ENCODE results near the gene CD81. TPM values are rescaled to one million over a fixed set of nuclear protein-coding genes. Genes with fewer than 3 reads are reported as not detected.

The CD81 gene
- total and polyA plus RNA-seq, 9 of the 15 experiments (the other 6 are each of a cell fraction or from before 2014, with no cell fraction given), result 2.4 to 189 (median 61.7) TPM

DNA sequence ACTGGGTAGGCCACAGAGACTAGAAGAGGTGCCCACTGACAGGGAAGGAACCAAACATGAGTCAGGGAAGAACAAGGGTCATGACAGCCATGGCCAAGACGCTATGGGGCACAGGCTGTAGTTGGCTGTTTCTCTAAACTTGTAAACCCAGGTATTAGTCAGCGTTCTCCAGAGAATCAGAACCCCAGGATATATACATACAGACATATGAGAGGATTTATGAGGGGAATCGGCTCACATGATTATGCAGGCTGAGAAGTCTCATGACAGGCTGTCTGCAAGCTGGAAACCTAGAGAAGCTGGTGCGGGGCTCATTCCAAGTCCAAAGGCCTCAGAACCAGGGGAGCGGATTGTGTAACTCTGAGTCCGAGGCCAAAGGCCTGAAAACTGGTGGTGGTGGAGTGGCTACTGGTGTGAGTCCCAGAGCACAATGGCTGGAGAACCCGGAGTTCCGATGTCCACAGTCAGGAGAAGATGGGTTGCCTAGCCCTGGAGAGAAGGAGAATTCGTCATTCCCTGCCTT lies 29.7 kb upstream of the CD81 start (continued):
- TF ChIP-seq, protein P1, sequence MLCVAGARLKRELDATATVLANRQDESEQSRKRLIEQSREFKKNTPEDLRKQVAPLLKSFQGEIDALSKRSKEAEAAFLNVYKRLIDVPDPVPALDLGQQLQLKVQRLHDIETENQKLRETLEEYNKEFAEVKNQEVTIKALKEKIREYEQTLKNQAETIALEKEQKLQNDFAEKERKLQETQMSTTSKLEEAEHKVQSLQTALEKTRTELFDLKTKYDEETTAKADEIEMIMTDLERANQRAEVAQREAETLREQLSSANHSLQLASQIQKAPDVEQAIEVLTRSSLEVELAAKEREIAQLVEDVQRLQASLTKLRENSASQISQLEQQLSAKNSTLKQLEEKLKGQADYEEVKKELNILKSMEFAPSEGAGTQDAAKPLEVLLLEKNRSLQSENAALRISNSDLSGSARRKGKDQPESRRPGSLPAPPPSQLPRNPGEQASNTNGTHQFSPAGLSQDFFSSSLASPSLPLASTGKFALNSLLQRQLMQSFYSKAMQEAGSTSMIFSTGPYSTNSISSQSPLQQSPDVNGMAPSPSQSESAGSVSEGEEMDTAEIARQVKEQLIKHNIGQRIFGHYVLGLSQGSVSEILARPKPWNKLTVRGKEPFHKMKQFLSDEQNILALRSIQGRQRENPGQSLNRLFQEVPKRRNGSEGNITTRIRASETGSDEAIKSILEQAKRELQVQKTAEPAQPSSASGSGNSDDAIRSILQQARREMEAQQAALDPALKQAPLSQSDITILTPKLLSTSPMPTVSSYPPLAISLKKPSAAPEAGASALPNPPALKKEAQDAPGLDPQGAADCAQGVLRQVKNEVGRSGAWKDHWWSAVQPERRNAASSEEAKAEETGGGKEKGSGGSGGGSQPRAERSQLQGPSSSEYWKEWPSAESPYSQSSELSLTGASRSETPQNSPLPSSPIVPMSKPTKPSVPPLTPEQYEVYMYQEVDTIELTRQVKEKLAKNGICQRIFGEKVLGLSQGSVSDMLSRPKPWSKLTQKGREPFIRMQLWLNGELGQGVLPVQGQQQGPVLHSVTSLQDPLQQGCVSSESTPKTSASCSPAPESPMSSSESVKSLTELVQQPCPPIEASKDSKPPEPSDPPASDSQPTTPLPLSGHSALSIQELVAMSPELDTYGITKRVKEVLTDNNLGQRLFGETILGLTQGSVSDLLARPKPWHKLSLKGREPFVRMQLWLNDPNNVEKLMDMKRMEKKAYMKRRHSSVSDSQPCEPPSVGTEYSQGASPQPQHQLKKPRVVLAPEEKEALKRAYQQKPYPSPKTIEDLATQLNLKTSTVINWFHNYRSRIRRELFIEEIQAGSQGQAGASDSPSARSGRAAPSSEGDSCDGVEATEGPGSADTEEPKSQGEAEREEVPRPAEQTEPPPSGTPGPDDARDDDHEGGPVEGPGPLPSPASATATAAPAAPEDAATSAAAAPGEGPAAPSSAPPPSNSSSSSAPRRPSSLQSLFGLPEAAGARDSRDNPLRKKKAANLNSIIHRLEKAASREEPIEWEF (CRISPR knock-in tag; IDR thresholded peaks at IDR 0.05), result no peak
- TF ChIP-seq ZNF695 (CRISPR knock-in tag; IDR thresholded peaks at IDR 0.05), result no peak
- TF ChIP-seq NRF1 (conservative IDR thresholded peaks at IDR 0.05 in 1 of 2, IDR thresholded peaks at IDR 0.05 in 1 of 2), result no peak

DNA sequence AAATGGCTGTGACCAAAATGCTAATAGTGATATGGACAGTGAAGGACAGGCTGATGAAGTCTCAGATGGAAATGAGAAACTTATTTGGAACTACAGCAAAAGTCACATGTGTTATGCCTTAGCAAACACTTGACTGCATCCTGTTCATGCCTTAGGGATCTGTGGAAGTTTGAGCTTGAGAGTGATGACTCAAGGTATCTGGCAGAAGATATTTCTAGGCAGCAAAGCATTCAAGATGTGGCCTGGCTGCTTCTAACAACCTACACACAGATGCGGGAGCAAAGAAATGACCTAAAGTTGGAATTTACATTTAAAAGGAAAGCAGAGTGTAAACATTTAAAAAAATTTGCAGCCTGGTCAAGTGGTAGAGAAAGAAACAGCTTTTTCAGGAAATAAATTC lies 28.1 kb upstream of the CD81 start:
- Histone ChIP-seq H3K79me2 (ENCODE audit: control insufficient read depth, insufficient read depth, low read length) (no peaks in the 10 kb centered on the region), H3K9ac (ENCODE audit: insufficient read depth in 1 of 2, low read depth in 2 of 2, low read length in 2 of 2) (no peak overlapping the region), H3K36me3 (ENCODE audit: control insufficient read depth, insufficient read depth, low read length) (no peaks in the 10 kb centered on the region), H3K4me2 (ENCODE audit: insufficient read depth, low read length) (no peak overlapping the region), H3K9me3 (replicated peaks; ENCODE audit: control insufficient read depth, insufficient read depth, low read depth, low read length) (no peaks in the 10 kb centered on the region), H3K9me1 (ENCODE audit: control insufficient read depth, insufficient read depth, low read length) (no peaks in the 10 kb centered on the region), H4K20me1 (replicated peaks; ENCODE audit: control insufficient read depth, insufficient read depth, low read length) (no peaks in the 10 kb centered on the region), H3K4me1 (replicated peaks in 1 of 2; ENCODE audit: control insufficient read depth in 2 of 2, insufficient read depth in 2 of 2, low read length in 2 of 2) (no peaks in the 10 kb centered on the region), H3K27ac (ENCODE audit: extremely low read depth, low read depth, low read length) (no peak overlapping the region), H3K27me3 (ENCODE audit: control insufficient read depth in 2 of 2, insufficient read depth in 2 of 2, low read length in 2 of 2) (peaks cover 19 to 44% of the 10 kb centered on the region in 2 experiments; a peak in 3 of 5 replicates), H2AFZ (ENCODE audit: low read depth, low read length) (no peak overlapping the region), H3K4me3 (no peak overlapping the region)
- BruUV-seq (replicated peaks), result no TSS peak
- ATAC-seq, result no peak
- CTCF ChIA-PET (ENCODE audit: low intra/inter-chr PET ratio), result no interaction called here
- POLR2A ChIA-PET, result no interaction called here
- TF ChIP-seq, protein P2, sequence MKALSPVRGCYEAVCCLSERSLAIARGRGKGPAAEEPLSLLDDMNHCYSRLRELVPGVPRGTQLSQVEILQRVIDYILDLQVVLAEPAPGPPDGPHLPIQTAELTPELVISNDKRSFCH (CRISPR knock-in tag; IDR thresholded peaks at IDR 0.05), result no peak
- TF ChIP-seq, protein P2 (tag; IDR thresholded peaks at IDR 0.05), result no peak
- TF ChIP-seq MCM7 (IDR thresholded peaks at IDR 0.05) (no peak), ZNF121 (CRISPR knock-in tag; conservative IDR thresholded peaks at IDR 0.05) (no peak), CBX5 (IDR thresholded peaks at IDR 0.05; ENCODE audit: borderline replicate concordance, low read depth) (no peak), TOE1 (IDR thresholded peaks at IDR 0.05; ENCODE audit: borderline replicate concordance) (no peak), TOE1 (CRISPR knock-in tag; IDR thresholded peaks at IDR 0.05; ENCODE audit: borderline replicate concordance, low read depth) (no peak), PHF21A (IDR thresholded peaks at IDR 0.05; ENCODE audit: borderline replicate concordance, low read depth) (no peak), ZNF41 (CRISPR knock-in tag; conservative IDR thresholded peaks at IDR 0.05) (no peak), SMAD4 (CRISPR knock-in tag; conservative IDR thresholded peaks at IDR 0.05) (no peak), ZNF780A (CRISPR knock-in tag; IDR thresholded peaks at IDR 0.05) (no peak)
- TF ChIP-seq, protein P3, sequence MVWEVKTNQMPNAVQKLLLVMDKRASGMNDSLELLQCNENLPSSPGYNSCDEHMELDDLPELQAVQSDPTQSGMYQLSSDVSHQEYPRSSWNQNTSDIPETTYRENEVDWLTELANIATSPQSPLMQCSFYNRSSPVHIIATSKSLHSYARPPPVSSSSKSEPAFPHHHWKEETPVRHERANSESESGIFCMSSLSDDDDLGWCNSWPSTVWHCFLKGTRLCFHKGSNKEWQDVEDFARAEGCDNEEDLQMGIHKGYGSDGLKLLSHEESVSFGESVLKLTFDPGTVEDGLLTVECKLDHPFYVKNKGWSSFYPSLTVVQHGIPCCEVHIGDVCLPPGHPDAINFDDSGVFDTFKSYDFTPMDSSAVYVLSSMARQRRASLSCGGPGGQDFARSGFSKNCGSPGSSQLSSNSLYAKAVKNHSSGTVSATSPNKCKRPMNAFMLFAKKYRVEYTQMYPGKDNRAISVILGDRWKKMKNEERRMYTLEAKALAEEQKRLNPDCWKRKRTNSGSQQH (CRISPR knock-in tag; IDR thresholded peaks at IDR 0.05), result no peak
- no peak for DNase-seq (ENCODE audit: extremely low read depth in 1 of 4, low spot score in 3 of 4)
- intact Hi-C loops (cut with micrococcal nuclease), result no loop called here
- FAIRE-seq, result no peak
- in situ Hi-C loops (cut with MboI), result no loop called here
- whole genome bisulfite sequencing (ENCODE audit: insufficient coverage, low coverage, missing lambda C conversion rate), result 0% methylated on average over 1 of the region's 1 CpG
